Dendritic cell treated with granulocyte-macrophage colony-stimulating factor and Interleukin-4, amounts not matched to agents 40 ng/mL and 50 ng/mL, for 4 days (primary cell): ENCODE data around the gene MAFG.
"Not testable (repeated sequence)": the region's sequence is repeated elsewhere in the genome, so short reads cannot be mapped to it uniquely, and the experiment has no call there.

ENCODE experiments used
- H3K27ac Mint-ChIP-seq: one replicate; pipeline ENCODE4 v1.8.0; 2022; ENCODE audit warnings: mild to moderate bottlenecking, mixed read lengths
- H3K27me3 Mint-ChIP-seq: one replicate; pipeline ENCODE4 v1.8.0; 2022; ENCODE audit warnings: mild to moderate bottlenecking, mixed read lengths
- H3K36me3 Mint-ChIP-seq: one replicate; pipeline ENCODE4 v1.8.0; 2022; ENCODE audit warnings: low read depth, mixed read lengths
- H3K4me1 Mint-ChIP-seq: one replicate; pipeline ENCODE4 v1.8.0; 2022; ENCODE audit warnings: low read depth, mixed read lengths
- H3K4me3 Mint-ChIP-seq: one replicate; pipeline ENCODE4 v1.8.0; 2022; ENCODE audit warnings: mild to moderate bottlenecking, moderate library complexity, mixed read lengths
- H3K9me3 Mint-ChIP-seq: one replicate; pipeline ENCODE4 v1.8.0; 2022; ENCODE audit warnings: mixed read lengths
- intact Hi-C: fragments of 100-400 bp; cut with micrococcal nuclease; formaldehyde crosslinking; loops from one replicate; pipeline ENCODE4 v1.15.0; 2022

Gene MAFG

DNA sequence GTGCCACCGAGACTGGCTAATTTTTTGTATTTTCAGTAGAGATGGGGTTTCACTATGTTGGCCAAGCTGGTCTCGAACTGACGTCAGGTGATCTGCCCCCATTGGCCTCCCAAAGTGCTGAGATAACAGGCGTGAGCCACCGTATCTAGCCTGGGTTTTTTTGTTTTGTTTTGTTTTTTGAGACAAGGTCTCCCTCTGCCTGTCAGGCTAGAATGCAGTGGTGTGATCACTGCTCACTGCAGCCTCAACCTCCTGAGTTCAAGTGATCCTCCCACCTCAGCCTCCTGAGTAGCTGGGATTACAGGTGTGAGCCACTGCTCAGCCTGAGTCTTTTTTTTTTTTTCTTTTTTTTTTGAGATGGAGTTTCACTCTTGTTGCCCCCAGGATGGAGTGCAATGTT is 25.9 kb upstream of the MAFG start:
- intact Hi-C loops, H3K27ac Mint-ChIP-seq, H3K9me3 Mint-ChIP-seq, H3K4me1 Mint-ChIP-seq, H3K36me3 Mint-ChIP-seq, H3K4me3 Mint-ChIP-seq: not testable (repeated sequence)
- H3K27me3 Mint-ChIP-seq, result peaks cover 32% of the 10 kb centered on the region

- Mint-ChIP-seq H3K36me3 (no peaks in the 10 kb centered on the region), H3K27me3 (peaks cover 26% of the 10 kb centered on the region), H3K27ac (no peak overlapping the region), H3K9me3 (no peaks in the 10 kb centered on the region), H3K4me3 (no peak overlapping the region), H3K4me1 (peaks cover 5% of the 10 kb centered on the region)
- intact Hi-C loops, result no loop called here
Measured at GRCh38 chr17:81952792-81953228, 25.3 kb upstream of the MAFG start.

DNA sequence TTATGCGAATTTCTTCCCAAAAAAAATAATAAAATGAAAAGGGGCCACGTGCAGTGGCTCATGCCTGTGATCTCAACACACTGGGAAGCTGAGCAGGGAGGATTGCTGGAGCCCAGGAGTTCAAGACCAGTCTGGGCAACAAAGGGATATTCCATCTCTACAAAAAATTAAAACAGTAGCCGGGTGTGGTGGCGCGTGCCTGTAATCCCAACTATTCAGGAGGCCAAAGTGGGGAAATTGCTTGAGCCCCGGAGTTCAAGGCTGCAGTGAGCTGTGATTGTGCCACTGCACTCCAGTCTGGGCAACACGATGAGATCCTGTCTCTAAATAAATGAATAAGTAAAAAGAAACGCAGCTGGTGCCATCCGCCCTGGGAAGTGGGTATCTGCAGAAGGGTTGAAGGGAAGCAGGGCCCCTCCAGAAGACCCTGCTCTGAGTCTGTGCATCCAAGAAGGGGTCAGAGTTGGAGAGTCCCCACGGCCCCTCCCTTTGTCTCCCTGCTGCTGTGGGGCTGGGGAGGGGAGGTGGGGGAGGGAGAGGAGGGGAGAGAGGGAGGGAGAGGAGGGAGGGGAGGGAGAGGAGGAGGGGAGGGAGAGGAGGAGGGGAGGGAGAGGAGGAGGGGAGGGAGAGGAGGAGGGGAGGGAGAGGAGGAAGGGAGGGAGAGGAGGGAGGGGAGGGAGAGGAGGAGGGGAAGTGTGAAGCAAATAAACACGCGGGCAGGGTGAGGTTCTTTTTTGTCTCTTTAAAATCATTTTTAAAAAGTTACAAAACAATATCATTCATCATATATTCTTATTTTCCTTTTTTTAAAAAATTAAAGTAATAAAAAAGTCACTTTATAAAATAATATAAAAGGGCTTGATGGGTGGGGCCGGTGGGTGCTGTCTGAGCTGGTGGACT is 24.5 kb upstream of the MAFG start:
- intact Hi-C loops, result no loop called here
- Mint-ChIP-seq H3K9me3 (no peaks in the 10 kb centered on the region), H3K4me3 (no peak overlapping the region), H3K4me1 (peaks cover 5% of the 10 kb centered on the region), H3K27ac (no peak overlapping the region), H3K27me3 (peaks cover 23% of the 10 kb centered on the region), H3K36me3 (no peaks in the 10 kb centered on the region)

GRCh38 chr17:81950501-81950900 is 23.0 kb upstream of the MAFG start:
- no peak overlapping the region for H3K4me3 Mint-ChIP-seq
- peaks cover 5% of the 10 kb centered on the region for H3K4me1 Mint-ChIP-seq
- no peaks in the 10 kb centered on the region for H3K36me3 Mint-ChIP-seq
- peaks cover 28% of the 10 kb centered on the region for H3K27me3 Mint-ChIP-seq
- no peak overlapping the region for H3K27ac Mint-ChIP-seq
- H3K9me3 Mint-ChIP-seq, result no peaks in the 10 kb centered on the region
- intact Hi-C loops, result no loop called here

DNA sequence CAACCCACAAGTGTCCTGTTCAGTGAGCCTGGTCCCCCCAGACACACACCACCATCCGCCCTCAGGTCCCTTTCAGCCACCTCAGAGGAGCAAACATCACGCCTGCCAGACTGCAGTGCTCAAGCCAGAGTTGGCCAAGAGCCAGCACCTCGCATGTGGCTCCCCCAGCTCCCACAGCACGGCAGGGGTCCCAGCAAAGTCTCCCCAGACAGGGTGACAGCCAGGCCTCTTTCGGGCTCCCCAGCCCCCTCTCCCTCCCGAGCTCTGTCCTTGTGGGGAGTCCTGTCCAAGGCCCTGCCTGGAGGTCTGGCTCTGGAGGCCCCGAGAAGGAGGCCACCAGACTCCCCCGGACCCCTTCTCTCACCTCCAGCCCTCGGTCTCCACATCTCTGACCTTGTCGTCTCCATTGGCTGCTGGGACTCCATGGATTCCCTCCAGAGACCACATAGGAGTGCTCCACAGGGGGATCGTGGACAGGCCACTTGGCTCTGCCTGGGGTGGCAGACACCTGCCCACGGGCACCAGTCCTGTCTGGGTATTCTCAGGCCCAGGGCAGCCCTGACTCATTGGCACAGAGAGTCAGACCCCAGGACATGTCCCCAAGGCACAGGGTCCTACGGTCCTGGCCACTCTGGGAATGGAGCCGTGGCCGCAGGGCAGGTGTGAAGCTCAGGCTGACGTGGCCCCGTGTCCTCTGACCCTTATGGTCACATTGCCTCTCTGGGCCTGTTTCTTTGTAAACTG is 21.3 kb upstream of the MAFG start:
- no peaks in the 10 kb centered on the region for H3K36me3 Mint-ChIP-seq
- peaks cover 38% of the 10 kb centered on the region for H3K27me3 Mint-ChIP-seq
- no peaks in the 10 kb centered on the region for H3K9me3 Mint-ChIP-seq
- intact Hi-C loops, result no loop called here
- H3K4me1 Mint-ChIP-seq, result peaks cover 5% of the 10 kb centered on the region
- H3K27ac Mint-ChIP-seq, result no peak overlapping the region
- H3K4me3 Mint-ChIP-seq, result no peak overlapping the region

- no peaks in the 10 kb centered on the region for H3K9me3 Mint-ChIP-seq
- H3K4me3 Mint-ChIP-seq, result no peak within 1 kb of the TSS
- no peaks in the 10 kb centered on the region for H3K36me3 Mint-ChIP-seq
- H3K27me3 Mint-ChIP-seq, result peaks cover 44% of the 10 kb centered on the region
- intact Hi-C loops, result no loop called here
- no peaks in the 10 kb centered on the region for H3K4me1 Mint-ChIP-seq
- no peak within 1 kb of the TSS for H3K27ac Mint-ChIP-seq
Measured at GRCh38 chr17:81947189-81947588, 19.7 kb upstream of the MAFG start, which contains the start of gene MYADML2. Gene MYADML2 (minus strand): TSS chr17:81947233. CDS start chr17:81941741, 5,492 bp downstream.

DNA sequence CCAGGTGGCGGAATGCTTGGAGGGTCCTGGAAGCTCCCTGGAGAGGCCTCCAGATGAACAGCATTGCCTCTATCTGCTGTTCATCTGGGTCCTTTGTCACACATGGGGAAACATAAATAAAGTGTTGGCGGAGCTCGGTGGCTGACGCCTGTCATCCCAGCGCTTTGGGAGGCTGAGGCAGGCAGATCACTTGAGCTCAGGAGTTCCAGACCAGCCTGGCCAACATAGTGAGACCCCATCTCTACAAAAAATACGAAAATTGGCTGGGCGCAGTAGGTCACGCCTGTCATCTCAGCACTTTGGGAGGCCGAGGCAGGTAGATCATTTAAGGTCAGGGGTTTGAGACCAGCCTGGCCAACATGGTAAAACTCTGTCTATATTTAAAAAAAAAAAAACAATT is 17.3 kb upstream of the MAFG start:
- Mint-ChIP-seq H3K9me3 (no peaks in the 10 kb centered on the region), H3K36me3 (no peaks in the 10 kb centered on the region), H3K27ac (no peak overlapping the region), H3K4me3 (no peak overlapping the region), H3K4me1 (no peaks in the 10 kb centered on the region), H3K27me3 (peaks cover 53% of the 10 kb centered on the region)
- intact Hi-C loops, result no loop called here

- H3K4me3 Mint-ChIP-seq, result no peak overlapping the region
- intact Hi-C loops, result no loop called here
Measured at GRCh38 chr17:81942167-81942553, 14.6 kb upstream of the MAFG start.

GRCh38 chr17:81941484-81942166 is 14.1 kb upstream of the MAFG start:
- Mint-ChIP-seq H3K9me3 (no peaks in the 10 kb centered on the region), H3K27ac (no peak overlapping the region), H3K4me3 (no peak overlapping the region), H3K36me3 (no peaks in the 10 kb centered on the region), H3K4me1 (peaks cover 9% of the 10 kb centered on the region), H3K27me3 (peaks cover 71% of the 10 kb centered on the region)
- intact Hi-C loops, result no loop called here

More at GRCh38 chr17:81942167-81942553, 14.6 kb upstream of the MAFG start:
- Mint-ChIP-seq H3K27me3 (peaks cover 70% of the 10 kb centered on the region), H3K4me1 (peaks cover 6% of the 10 kb centered on the region), H3K9me3 (no peaks in the 10 kb centered on the region), H3K27ac (no peak overlapping the region), H3K36me3 (no peaks in the 10 kb centered on the region)

DNA sequence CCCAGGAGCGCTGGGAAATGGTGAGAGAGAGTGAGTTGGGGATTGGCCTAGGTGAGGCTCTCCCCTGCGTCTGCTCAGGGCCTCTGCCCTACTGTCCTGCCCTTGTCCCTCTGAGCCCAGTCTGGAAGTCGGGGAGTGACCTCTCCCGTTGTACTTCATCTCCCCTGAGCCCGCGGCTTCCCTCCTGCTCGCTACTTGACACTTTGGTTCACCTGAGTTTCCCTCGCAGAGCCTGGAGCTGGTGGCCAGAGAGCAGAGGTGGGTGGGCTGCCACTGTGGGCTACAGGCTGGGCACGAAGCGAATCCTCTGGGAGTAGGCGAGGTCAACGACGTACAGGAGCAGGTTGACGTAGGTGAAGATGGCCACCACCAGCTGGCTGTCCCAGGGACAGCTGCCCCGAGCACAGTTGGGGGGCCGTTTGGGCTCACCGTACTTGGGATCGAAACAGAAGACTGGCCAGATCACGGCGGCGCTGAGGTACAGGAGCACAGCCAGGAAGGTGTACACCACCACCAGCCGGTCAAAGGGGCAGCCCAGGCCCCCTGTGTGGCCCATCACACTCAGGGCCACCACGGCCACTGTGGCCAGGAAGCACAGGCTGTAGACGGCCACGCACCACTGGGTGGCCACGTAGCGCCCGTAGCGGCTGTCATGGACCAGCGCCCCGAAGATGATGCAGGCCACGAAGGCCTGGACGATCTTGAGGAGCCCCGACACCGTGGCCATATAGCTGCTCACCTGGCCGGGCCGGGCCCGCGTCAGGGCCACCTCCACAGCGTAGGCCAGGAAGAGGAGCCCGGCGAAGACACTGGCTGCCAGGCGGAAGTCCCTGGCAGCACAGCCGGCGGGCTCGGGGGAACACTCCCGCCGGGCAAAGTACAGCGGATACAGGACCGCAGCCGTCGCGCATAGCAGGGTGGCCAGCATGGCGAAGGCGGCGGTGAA is 13.3 kb upstream of the MAFG start:
- Mint-ChIP-seq H3K4me1 (peaks cover 11% of the 10 kb centered on the region), H3K4me3 (no peak overlapping the region), H3K9me3 (no peaks in the 10 kb centered on the region), H3K36me3 (no peaks in the 10 kb centered on the region), H3K27me3 (peaks cover 77% of the 10 kb centered on the region), H3K27ac (no peak overlapping the region)
- intact Hi-C loops, result no loop called here

GRCh38 chr17:81939881-81940385 is 12.4 kb upstream of the MAFG start:
- Mint-ChIP-seq H3K27ac (no peak overlapping the region), H3K27me3 (peaks cover 80% of the 10 kb centered on the region), H3K4me3 (no peak overlapping the region), H3K4me1 (peaks cover 11% of the 10 kb centered on the region), H3K9me3 (no peaks in the 10 kb centered on the region), H3K36me3 (no peaks in the 10 kb centered on the region)
- intact Hi-C loops, result no loop called here

DNA sequence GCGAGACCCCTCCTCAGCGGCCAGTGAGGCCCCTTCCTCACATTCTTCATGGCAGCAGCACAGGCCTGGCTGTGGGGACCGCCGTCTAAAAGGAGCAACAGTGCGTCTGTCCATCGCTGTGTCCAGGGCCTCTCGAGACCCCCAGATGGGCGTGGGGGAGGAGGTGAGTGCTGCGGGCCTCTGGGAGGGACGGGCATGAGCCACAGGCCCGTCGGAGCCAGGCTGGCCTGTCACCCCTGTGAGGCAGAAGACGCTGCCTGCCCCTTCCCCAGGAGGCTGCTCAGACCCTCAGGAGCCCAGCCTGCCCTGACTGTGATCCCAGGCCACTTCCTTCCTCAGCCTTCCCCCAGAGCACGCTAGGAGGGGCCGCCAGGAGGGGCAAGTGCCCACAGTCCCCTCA is 11.7 kb upstream of the MAFG start:
- intact Hi-C loops, result no loop called here
- H3K27ac Mint-ChIP-seq, result no peak overlapping the region

GRCh38 chr17:81935709-81936084 is 8.2 kb upstream of the MAFG start:
- H3K4me3 Mint-ChIP-seq, result no peak overlapping the region
- peaks cover 20% of the 10 kb centered on the region for H3K4me1 Mint-ChIP-seq
- intact Hi-C loops, result no loop called here
- H3K9me3 Mint-ChIP-seq, result no peaks in the 10 kb centered on the region
- peaks cover 84% of the 10 kb centered on the region for H3K27me3 Mint-ChIP-seq
- H3K27ac Mint-ChIP-seq, result peak overlapping the region; percentile 36
- no peaks in the 10 kb centered on the region for H3K36me3 Mint-ChIP-seq

More for the DNA sequence above, 11.7 kb upstream of the MAFG start:
- peaks cover 11% of the 10 kb centered on the region for H3K4me1 Mint-ChIP-seq
- H3K36me3 Mint-ChIP-seq, result no peaks in the 10 kb centered on the region
- peaks cover 80% of the 10 kb centered on the region for H3K27me3 Mint-ChIP-seq
- no peaks in the 10 kb centered on the region for H3K9me3 Mint-ChIP-seq
- no peak overlapping the region for H3K4me3 Mint-ChIP-seq
